ENCODE results near the gene SEMA3F.

SEMA3F gene

DNA sequence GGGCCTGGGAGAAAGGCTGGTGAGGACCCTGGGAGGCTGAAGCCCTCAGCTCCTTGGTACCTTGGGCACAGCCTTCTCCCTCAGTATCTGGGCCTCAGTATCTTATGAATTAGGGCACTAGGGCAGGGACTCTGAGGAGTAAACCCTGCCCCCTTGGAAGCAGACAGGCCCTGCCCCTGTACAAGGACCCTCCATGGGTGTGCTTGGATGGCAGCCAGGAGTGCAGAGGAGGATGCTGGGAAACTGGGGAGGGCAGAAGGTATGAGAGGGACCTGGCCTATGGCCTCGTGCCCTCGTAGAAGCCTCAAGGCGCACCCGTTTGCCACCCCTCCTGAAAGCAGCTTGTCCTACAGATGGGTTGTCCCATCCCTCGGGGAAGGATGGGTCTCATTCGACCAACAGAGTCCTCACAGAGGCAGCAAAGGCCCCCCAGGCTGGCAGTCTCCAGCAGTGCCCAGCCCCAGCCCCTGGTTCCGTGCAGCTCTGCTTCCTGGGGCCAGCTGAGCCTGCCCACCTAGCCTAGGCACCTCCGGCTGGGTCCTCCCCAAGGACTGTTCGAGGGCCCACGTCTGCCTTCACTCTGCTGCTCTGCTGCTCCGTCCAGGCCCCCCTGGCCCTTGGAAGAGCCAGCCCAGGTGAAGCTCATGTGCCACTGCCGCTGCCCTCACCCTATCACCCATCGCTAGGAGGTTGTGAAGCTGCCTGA lies 15.3 kb upstream of the SEMA3F start:
- TF ChIP-seq, protein P1, sequence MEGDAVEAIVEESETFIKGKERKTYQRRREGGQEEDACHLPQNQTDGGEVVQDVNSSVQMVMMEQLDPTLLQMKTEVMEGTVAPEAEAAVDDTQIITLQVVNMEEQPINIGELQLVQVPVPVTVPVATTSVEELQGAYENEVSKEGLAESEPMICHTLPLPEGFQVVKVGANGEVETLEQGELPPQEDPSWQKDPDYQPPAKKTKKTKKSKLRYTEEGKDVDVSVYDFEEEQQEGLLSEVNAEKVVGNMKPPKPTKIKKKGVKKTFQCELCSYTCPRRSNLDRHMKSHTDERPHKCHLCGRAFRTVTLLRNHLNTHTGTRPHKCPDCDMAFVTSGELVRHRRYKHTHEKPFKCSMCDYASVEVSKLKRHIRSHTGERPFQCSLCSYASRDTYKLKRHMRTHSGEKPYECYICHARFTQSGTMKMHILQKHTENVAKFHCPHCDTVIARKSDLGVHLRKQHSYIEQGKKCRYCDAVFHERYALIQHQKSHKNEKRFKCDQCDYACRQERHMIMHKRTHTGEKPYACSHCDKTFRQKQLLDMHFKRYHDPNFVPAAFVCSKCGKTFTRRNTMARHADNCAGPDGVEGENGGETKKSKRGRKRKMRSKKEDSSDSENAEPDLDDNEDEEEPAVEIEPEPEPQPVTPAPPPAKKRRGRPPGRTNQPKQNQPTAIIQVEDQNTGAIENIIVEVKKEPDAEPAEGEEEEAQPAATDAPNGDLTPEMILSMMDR (IDR thresholded peaks at IDR 0.05; ENCODE audit: low read depth, low read length) = no peak
- H3K4me3 ChIP-seq (ENCODE audit: low read depth, low read length) = no peak overlapping the region

DNA sequence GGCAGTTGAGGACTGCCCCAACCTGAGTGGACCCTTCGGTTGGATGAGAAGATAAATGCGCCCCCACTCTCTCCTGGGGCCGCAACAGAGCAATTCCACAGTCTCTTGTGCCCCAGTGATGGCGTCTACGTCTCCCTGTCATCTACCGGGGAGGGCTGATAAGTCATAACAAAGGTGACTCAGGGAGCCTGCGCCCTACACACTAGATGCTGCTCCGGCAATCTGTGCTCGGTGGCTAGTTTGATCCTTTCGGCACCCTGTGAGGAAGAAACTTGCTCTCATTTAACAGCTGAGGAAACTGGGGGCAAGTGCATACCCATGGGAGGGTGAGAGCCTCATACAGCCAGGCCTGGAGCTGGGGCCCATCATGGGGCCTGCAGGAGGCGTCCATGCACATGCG lies 14.1 kb upstream of the SEMA3F start:
- no peak overlapping the region for H3K4me3 ChIP-seq (ENCODE audit: low read depth, low read length)
- TF ChIP-seq, protein P1 (IDR thresholded peaks at IDR 0.05; ENCODE audit: low read depth, low read length) = no peak

GRCh38 chr3:50146316-50146901 lies 8.7 kb upstream of the SEMA3F start:
- TF ChIP-seq, protein P1 (IDR thresholded peaks at IDR 0.05; ENCODE audit: low read depth, low read length) = no peak
- H3K4me3 ChIP-seq (ENCODE audit: low read depth, low read length) = no peak overlapping the region

GRCh38 chr3:50147016-50147415 lies 8.1 kb upstream of the SEMA3F start:
- TF ChIP-seq, protein P1 (IDR thresholded peaks at IDR 0.05; ENCODE audit: low read depth, low read length) = no peak

GRCh38 chr3:50147447-50147846 lies 7.7 kb upstream of the SEMA3F start:
- TF ChIP-seq, protein P1 (IDR thresholded peaks at IDR 0.05; ENCODE audit: low read depth, low read length) = no peak
- H3K4me3 ChIP-seq (ENCODE audit: low read depth, low read length) = no peak overlapping the region

More at GRCh38 chr3:50147016-50147415, 8.1 kb upstream of the SEMA3F start:
- H3K4me3 ChIP-seq (ENCODE audit: low read depth, low read length) = no peak overlapping the region

DNA sequence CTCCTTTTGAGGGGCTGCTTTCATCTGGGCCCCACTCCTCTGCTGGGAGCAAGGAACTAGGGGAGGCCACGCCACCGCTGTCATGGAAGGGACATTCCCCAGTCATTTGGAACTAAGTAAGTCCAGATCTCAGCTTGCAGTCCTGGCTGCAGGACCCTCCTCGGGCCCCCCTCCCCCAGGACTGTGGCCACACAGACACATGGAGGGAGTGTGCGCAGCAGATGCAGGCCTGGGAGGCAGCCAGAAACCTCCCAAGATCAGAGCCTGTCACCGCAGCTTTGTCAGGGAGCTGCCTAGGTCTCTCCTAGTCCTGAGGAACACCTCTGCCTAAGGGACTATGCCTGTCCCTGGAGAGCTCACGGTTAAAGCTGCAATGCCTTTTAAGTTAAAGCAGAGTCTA lies 7.3 kb upstream of the SEMA3F start:
- H3K4me3 ChIP-seq (ENCODE audit: low read depth, low read length) = no peak overlapping the region
- TF ChIP-seq, protein P1 (IDR thresholded peaks at IDR 0.05; ENCODE audit: low read depth, low read length) = no peak

DNA sequence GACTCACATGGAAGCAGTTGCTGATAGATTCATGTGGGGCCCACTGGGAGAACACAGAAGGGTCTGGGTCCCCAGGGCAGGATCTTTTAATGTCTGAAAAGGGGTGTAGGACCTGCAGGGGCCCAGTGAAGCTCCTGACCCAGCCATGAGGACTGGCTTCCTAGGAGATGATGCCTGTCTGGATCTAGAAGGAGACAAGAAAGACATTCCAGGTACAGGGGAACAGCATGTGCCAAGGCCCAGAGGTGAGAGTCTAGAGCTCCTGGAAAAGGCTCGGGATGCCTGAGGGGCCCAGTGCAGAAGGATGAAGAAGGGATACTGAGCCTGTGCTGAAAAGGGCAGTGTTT lies 4.7 kb upstream of the SEMA3F start:
- TF ChIP-seq, protein P1 (IDR thresholded peaks at IDR 0.05; ENCODE audit: low read depth, low read length) = no peak
- no peak overlapping the region for H3K4me3 ChIP-seq (ENCODE audit: low read depth, low read length)
